Measurements from ENCODE around the gene ASB5.

DNA sequence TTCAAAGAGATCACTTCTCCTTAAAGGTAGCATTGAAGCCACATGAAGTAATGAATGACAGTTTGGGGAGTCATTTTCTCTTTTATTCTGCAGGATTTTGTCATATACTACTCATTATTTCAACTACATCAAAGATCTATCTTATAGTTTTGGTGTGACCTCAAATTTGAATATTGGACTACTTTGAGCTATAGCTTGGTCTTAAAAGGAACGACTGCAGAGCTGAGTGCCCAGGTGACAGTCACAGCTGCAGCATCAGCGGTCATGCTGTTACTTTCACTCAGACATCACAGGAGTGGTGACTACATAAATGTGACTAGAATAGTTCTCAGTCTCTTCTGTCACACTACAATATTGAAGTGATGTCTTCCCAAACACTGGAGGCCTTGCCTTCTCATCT lies 40.0 kb upstream of the ASB5 start:
- TF ChIP-seq ZNF232 (CRISPR knock-in tag; IDR thresholded peaks at IDR 0.05) (no peak), ZEB2 (IDR thresholded peaks at IDR 0.05) (no peak), FOXJ2 (tag; IDR thresholded peaks at IDR 0.05) (no peak), EZH2 (IDR thresholded peaks at IDR 0.05; ENCODE audit: borderline replicate concordance, low read depth, low read length) (no peak), GABPA (tag; conservative IDR thresholded peaks at IDR 0.05; ENCODE audit: low read depth) (no peak), ELF1 (tag; IDR thresholded peaks at IDR 0.05) (no peak), POLR2A (conservative IDR thresholded peaks at IDR 0.05) (no peak), L3MBTL2 (IDR thresholded peaks at IDR 0.05) (no peak)
- TF ChIP-seq, protein P1, sequence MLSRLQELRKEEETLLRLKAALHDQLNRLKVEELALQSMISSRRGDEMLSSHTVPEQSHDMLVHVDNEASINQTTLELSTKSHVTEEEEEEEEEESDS (CRISPR knock-in tag; IDR thresholded peaks at IDR 0.05) = no peak
- TF ChIP-seq, protein P2, sequence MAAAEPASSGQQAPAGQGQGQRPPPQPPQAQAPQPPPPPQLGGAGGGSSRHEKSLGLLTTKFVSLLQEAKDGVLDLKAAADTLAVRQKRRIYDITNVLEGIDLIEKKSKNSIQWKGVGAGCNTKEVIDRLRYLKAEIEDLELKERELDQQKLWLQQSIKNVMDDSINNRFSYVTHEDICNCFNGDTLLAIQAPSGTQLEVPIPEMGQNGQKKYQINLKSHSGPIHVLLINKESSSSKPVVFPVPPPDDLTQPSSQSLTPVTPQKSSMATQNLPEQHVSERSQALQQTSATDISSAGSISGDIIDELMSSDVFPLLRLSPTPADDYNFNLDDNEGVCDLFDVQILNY (CRISPR knock-in tag; IDR thresholded peaks at IDR 0.05) = no peak
- TF ChIP-seq, protein P3, sequence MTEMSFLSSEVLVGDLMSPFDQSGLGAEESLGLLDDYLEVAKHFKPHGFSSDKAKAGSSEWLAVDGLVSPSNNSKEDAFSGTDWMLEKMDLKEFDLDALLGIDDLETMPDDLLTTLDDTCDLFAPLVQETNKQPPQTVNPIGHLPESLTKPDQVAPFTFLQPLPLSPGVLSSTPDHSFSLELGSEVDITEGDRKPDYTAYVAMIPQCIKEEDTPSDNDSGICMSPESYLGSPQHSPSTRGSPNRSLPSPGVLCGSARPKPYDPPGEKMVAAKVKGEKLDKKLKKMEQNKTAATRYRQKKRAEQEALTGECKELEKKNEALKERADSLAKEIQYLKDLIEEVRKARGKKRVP (CRISPR knock-in tag; IDR thresholded peaks at IDR 0.05) = no peak
